NCI-H748 (cell line): ENCODE data around the gene SLIT1.

Experiments used
- DNase-seq: peaks from one replicate; lab custom pipeline; 2025; ENCODE audit not compliant: unreplicated experiment; lab: John Stamatoyannopoulos, UW

SLIT1 gene

GRCh38 chr10:97174276-97174775 lies 11.4 kb downstream of the SLIT1 start:
- DNase-seq: no peak

GRCh38 chr10:97173036-97173435 lies 12.7 kb downstream of the SLIT1 start:
- no peak for DNase-seq

DNA sequence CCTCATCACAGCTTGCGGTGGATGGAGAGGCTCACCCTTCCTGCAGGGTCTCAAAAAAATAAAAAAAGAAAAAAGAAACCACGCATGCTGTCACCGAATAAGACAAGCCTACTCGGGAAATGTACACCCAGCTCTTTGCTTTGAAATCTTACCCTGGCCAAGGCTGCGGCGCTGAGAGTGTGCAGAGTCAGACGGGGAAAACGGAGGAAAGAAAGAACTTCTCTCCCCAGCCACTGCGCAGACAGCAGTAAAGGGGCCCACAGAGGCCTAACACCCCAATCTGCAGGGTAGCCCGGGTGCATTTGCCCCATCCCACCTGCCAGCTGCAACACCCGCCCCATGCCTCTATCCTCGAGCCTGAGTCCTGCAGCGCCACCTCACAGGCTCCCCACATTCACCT lies 14.8 kb downstream of the SLIT1 start:
- no peak for DNase-seq

- peak; percentile 4 for DNase-seq
Measured at GRCh38 chr10:97169911-97170693, 15.7 kb downstream of the SLIT1 start.

DNA sequence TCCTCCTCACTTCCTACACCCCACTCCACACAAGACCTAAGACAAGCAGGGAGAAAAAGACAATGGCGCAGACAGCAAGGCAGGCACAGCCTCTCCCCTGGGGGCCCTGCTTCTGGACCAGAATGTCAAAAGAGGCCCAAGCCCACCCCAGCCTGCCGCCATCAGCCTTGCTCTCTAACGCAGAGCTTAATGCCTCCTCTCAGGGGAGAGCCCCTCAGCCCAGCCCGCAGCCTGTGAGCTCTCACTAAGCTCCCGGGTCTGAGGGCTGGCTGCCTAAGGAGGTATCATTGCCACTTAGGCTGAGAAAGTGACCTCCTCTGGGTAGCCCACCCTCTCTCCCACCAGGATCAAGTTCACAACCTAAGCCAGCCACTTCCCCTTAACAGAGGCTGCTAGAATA lies 16.7 kb downstream of the SLIT1 start:
- no peak for DNase-seq

- DNase-seq: no peak
Measured at GRCh38 chr10:97168645-97169044, 17.1 kb downstream of the SLIT1 start.

GRCh38 chr10:97165499-97165898 lies 20.3 kb downstream of the SLIT1 start:
- DNase-seq: no peak

- DNase-seq: no peak
Measured at GRCh38 chr10:97163781-97164501, 21.8 kb downstream of the SLIT1 start.

GRCh38 chr10:97163181-97163580 lies 22.6 kb downstream of the SLIT1 start:
- no peak for DNase-seq

DNA sequence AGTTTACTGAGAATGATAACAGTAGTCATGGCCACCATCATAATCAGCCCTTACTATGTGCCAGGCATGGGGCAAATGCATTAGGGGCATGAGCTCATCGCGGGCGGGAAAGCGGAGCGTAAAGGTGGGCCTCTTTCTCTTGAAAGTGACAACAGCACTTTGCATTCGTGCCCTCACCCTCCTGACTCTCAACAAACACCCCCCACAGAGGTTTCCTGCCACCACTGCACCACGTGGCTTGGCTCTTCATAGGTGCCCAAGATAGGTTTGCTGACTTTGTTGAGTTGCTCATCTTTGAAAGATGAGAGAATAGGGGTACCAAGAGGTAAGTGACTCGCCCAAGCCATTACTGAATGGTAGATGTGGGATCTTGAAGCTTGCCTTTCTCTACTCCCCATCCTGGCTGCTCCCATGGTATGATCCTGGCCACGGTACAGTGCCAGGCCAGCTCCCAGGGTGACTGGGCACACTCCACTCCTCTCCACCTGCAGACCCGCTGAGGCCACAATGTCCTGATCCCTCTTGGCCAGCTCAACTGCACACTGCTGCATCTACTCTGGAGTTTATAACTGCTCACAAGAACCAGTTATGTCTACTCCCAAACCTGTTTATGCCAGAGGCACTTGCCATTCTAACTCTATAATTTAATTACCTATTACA lies 26.0 kb downstream of the SLIT1 start:
- DNase-seq: no peak

GRCh38 chr10:97157578-97158095 lies 28.1 kb downstream of the SLIT1 start:
- DNase-seq: no peak

GRCh38 chr10:97154781-97155180 lies 31.0 kb downstream of the SLIT1 start:
- no peak for DNase-seq

DNA sequence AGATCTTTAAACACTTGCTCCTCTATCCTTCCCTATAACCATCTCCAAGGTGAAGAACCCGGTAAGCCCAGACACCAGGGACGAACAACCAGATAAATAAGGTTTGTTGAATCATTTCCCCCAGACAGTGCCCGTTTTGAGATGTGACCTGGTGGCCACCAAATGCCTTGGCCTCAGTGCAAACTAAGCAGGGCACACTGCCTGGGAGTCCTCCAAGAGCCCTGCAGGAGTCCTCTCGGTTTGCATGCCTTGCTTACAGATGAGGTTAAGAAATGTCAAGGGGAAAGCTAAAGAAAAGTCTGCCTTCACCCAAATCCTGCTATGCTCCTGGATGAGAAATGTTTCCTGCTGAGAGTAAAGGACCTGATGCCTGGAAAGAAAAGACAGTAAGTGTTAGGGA lies 31.6 kb downstream of the SLIT1 start:
- DNase-seq: no peak

DNA sequence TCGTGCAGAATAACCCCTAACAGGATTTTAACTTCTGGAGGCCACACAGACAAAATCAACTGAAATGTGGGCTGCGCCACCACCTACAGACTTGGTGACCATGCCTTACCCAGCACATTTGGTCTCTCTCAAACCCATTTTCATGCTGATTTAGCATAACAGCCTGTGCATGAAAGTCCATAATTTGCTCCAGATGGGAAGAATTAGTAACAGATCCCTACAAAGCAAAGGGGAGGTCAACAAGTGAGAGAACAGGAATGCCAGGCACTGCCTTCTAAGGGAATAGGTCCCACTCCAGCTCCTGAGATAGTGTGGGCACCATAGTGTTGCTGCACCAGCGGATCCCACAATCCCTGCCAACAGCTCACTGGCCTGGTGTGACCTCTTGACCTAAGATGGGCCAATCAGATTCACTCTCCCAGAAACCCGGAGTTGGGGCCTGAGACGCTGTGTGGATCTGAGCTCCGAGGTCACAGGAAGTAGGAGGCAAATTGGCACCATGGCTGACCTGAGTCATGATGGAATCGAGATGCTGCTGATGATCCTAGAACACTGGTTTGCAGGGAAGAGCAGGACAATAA lies 32.4 kb downstream of the SLIT1 start:
- DNase-seq: no peak

DNA sequence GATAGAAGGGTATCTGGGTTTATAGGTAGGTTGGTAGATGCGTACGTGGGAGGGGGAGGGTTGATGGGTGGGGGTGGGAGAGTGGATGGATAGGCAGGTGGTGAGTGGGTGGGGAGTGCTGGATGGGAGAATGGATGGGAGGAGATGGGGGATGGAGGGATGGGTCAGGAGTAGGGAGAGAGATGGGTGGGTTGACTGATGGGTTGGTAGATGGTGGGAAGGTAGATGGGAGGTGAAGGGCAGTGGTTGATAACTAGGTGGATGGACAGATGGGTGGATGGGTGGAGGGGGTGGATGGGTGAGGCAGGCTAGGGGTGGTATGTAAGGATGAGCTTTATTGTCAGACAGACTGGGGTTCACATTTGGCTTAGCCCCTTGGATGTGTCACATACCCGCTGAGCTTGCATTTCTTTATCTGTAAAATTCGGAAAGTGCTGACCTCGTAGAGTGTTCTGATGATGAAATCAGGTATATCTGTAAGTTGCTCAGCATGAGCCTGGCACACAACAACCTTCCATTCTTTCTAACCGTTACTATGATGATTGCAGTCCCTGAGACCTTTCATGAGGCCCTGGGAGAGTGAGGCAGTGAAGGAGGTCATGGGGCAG lies 34.3 kb downstream of the SLIT1 start:
- no peak for DNase-seq

- no peak for DNase-seq
Measured at GRCh38 chr10:97150616-97151015, 35.1 kb downstream of the SLIT1 start.

DNA sequence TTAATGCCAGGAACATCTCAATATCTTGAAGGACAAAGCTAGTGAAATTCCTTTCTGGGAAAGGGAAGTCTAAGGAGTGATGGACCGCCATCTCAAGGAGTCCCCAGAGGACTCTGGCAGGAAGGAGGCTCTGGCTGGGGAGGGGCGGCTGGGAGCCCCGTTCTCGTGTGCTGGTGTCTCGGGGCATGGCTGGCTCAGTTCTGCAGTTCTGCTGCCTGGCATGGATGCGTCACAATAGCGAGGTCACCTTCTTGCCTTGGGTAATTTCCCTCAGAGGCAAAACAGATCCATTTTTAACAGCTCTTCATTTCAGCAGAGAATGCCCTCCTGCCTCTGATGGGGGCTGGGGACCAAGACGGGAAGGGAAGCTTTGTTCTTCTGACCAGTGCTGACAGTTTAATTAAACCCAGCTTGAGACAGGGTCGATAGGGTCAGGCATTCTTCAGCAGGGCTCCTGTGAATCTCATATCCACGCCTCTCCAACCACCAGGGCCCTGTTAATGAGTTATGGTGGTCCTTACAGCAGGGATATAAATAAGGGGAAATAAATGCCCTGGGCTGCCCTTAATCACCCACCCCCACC lies 35.7 kb downstream of the SLIT1 start:
- DNase-seq: no peak

DNA sequence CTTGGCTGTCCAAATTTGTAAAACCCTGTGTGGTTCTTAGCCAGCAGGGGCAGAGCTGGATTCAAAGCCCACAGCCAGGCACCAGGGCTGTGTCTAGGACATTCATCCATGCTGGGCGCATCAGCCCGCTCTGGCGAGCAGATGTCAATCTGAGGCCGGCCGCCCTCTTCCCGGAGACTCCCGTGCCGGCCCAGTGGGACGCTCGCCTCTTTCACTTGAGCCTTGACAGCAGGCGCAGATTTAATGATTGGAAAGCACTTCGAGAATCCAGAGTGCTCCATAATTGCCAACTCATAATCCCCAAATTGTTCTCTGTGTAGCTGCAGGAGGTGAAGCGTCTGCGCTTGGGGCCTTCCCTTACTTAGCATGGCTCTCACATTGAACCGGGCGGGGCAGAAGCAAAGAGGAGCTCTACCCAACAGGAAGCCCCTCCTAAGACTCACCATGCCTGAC lies 36.7 kb downstream of the SLIT1 start:
- DNase-seq: peak; percentile 49

- DNase-seq: no peak
Measured at GRCh38 chr10:97144297-97144696, 41.5 kb downstream of the SLIT1 start.

GRCh38 chr10:97142834-97143233 lies 42.9 kb downstream of the SLIT1 start:
- DNase-seq: no peak
